Activated CD8-positive, alpha-beta T cell treated with anti-CD3 and anti-CD28 coated beads for 36 hours (primary cell): ENCODE results near the gene LRP1. TPM values are rescaled to one million over a fixed set of nuclear protein-coding genes. Genes with fewer than 3 reads are reported as not detected.

Experiments
- ATAC-seq: fragments of 200-7000 bp; cut with Tn5 transposase; one replicate; pipeline ENCODE4 v1.10.0; 2021; ENCODE audit warnings: mild to moderate bottlenecking, moderate library complexity
- CTCF ChIA-PET: fragments of 350-600 bp; sonication (Branson Sonifier 250); formaldehyde crosslinking; loops from one replicate; lab custom pipeline; 2021; ENCODE audit warnings: antibody characterized with exemption; lab: Charles Lee
- POLR2A ChIA-PET: fragments of 350-600 bp; sonication (Branson Sonifier 250); formaldehyde crosslinking; loops from one replicate; lab custom pipeline; 2021; ENCODE audit warnings: antibody characterized with exemption; lab: Charles Lee
- DNase-seq: peaks from one replicate; pipeline ENCODE4 v3.0.0-alpha.2; 2020
- H3K27ac Mint-ChIP-seq: one replicate; pipeline ENCODE4 v1.8.0; 2021; ENCODE audit warnings: mild to moderate bottlenecking, mixed read lengths
- H3K27me3 Mint-ChIP-seq: one replicate; pipeline ENCODE4 v1.8.0; 2021; ENCODE audit warnings: mixed read lengths
- H3K36me3 Mint-ChIP-seq: one replicate; pipeline ENCODE4 v1.8.0; 2021; ENCODE audit warnings: low read depth, mixed read lengths
- H3K4me1 Mint-ChIP-seq: one replicate; pipeline ENCODE4 v1.8.0; 2021; ENCODE audit warnings: low read depth, mixed read lengths
- H3K4me3 Mint-ChIP-seq: one replicate; pipeline ENCODE4 v1.8.0; 2021; ENCODE audit warnings: mild to moderate bottlenecking, moderate library complexity, mixed read lengths
- H3K9me3 Mint-ChIP-seq: one replicate; pipeline ENCODE4 v1.8.0; 2021; ENCODE audit warnings: mixed read lengths
- intact Hi-C: fragments of 100-400 bp; cut with micrococcal nuclease; formaldehyde crosslinking; loops from one replicate; pipeline ENCODE4 v1.10.0; 2022
- total RNA-seq, 2 experiments: library from RNA; stranded (reverse); gene quantifications; one replicate each; pipeline ENCODE4 v1.2.3, GENCODE V29; 2021
- TF ChIP-seq, protein P1 (sequence below): fragments of 200-600 bp; IDR thresholded peaks from one replicate; pipeline ENCODE4 v1.8.0; 2022; ENCODE audit warnings: antibody characterized with exemption, mild to moderate bottlenecking

The LRP1 gene
- total RNA-seq, 2 experiments from 2014 or later, result 1.5 to 1.9 TPM

DNA sequence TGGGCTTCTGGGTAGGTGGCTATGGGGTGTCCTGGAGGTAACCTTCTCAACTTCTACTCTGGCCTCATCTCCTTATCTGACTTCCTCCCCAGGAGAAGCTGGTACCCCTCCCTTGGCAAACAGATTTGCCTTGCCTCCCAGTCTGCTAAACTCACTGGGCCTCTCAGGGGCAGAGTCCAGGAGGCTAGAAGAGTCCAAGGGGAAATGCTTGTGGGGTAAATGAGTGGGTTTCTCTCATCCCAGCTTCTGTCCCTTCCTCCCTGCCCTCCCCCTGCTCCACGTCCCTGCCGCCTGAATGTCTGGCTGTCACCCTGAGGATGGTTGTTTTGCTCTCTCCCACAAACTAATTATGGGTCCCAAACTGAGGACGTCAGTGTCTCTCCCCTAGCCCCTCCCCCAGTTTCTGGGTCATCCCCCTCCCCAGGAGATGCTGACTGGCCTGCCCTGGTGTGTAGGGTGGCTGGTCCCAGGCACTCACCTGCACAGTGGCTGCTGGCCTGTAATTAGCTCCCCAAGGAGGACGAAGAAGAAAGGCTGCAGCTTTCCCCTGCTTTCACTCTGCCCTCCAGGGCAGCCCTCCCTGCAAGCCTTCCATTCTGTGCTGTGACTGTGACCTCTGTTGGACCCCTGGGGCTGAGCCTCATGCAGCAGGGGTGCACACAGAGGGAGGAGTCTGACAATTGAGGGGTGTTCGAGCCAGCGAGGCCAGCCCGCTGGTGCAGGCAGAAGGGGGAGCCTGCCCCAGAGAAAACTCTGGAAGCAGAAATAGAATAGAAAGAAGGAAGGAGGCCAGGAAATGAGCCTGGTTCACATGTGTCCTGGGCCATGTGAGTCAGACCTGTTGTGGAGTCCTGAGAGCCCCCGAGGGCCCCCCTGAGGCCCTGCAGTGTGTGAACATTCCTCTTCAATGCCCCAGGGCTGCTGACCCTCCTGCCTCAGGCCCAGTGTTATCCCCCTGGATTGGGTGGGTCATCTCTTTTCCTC lies 19.0 kb downstream of the LRP1 start, which contains the start of gene LRP1-AS:
LRP1-AS (minus strand) TSS at position 659 of the 984 bp plus-strand sequence.
- Mint-ChIP-seq H3K36me3 (no peaks in the 10 kb centered on the region), H3K9me3 (no peaks in the 10 kb centered on the region), H3K4me1 (peaks cover 7% of the 10 kb centered on the region), H3K4me3 (no peak within 1 kb of the TSS), H3K27ac (no peak within 1 kb of the TSS), H3K27me3 (no peaks in the 10 kb centered on the region)
- TF ChIP-seq, protein P1, sequence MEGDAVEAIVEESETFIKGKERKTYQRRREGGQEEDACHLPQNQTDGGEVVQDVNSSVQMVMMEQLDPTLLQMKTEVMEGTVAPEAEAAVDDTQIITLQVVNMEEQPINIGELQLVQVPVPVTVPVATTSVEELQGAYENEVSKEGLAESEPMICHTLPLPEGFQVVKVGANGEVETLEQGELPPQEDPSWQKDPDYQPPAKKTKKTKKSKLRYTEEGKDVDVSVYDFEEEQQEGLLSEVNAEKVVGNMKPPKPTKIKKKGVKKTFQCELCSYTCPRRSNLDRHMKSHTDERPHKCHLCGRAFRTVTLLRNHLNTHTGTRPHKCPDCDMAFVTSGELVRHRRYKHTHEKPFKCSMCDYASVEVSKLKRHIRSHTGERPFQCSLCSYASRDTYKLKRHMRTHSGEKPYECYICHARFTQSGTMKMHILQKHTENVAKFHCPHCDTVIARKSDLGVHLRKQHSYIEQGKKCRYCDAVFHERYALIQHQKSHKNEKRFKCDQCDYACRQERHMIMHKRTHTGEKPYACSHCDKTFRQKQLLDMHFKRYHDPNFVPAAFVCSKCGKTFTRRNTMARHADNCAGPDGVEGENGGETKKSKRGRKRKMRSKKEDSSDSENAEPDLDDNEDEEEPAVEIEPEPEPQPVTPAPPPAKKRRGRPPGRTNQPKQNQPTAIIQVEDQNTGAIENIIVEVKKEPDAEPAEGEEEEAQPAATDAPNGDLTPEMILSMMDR, result no peak
- intact Hi-C loops, result no loop called here
- no peak for DNase-seq
- ChIA-PET POLR2A (no interaction called here), CTCF (interaction anchor here (1.3 kb wide), 1 partner anchor 159 kb away, joined by 3 read pairs; no protein-coding TSS in a partner anchor)
- no peak for ATAC-seq

DNA sequence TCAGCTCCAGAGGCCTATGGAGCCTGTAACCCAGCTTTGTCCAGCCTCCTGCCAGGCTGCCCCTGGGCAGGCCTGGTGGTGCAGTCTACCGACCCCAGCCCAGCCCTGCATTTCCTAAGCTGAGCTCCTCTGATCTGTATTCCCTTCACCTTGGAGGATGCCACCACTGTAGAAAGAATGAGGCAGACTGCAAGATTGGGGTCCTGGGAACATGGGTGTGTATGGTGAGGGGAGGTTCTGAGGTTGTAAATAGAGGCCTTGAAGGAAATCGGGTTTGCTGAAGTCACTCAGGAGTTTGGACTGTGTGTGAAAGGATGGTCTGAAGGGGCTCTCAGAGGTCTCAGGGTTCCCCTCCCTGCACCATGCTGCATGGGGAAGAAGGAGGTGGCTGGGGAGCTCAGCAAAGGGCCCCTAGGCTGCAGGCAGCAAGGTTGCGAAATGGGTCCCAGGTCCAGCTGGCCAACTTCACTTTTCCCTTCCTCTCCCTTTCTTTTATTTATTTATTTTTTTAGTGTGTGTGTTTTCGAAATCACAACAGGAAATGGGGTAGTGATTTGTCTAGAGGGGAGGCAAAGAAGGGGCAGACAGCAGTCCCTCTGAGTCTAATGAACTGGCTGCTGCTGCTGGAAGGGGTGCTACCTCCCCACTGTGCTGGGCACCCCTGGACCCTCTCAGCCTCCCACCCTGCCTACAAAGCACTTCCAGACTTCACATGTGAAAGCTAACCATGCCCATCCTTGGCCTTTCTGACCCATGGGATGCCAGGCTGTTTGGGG lies 20.4 kb downstream of the LRP1 start:
- ATAC-seq (no peak), DNase-seq (no peak)
- H3K4me3 Mint-ChIP-seq, result no peak overlapping the region
- no peaks in the 10 kb centered on the region for H3K9me3 Mint-ChIP-seq
- H3K36me3 Mint-ChIP-seq, result no peaks in the 10 kb centered on the region
- intact Hi-C loops, result no loop called here
- no peaks in the 10 kb centered on the region for H3K4me1 Mint-ChIP-seq
- no peaks in the 10 kb centered on the region for H3K27me3 Mint-ChIP-seq
- CTCF ChIA-PET, result interaction anchor here (0.8 to 1.9 kb wide), 3 partner anchors 25 to 35 kb away, joined by 3 to 7 read pairs (median 4); no protein-coding TSS in a partner anchor
- POLR2A ChIA-PET, result no interaction called here
- no peak overlapping the region for H3K27ac Mint-ChIP-seq
- TF ChIP-seq, protein P1, result no peak

DNA sequence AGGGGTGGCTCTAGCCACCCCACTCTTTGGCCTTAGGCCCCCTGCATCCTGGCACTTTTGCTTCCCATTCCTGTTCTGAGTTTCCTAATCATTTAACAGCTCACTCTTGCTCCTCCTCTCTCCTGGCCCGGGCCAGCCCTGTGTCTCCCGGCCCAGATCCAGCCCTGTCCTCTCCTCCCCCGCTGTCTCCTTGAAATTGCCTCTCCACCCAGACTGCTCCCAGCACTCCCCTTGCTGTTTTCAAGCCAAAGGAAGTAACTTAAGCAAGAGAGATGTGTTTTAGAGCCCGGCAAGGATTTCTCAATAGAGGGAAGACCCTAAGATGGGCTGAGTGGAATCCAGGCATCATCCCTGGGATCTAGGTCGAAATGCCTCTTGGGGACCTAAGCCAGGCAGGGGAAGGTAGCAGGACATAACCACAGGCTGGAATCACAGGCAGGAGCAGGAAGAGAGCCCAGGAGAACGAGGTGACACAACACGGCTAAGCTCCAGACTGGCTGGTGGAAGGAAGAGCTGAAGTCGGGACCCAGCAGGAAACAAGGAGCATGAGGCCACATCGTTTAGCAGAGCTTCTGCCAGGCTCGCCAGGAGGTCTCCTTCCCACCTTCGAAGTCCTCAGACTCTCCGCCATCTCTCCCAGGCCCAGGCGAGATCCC lies 21.1 kb downstream of the LRP1 start:
- ChIA-PET CTCF (interaction anchor here (1.3 to 1.9 kb wide), 2 partner anchors 25 to 34 kb away, joined by 4 to 7 read pairs; no protein-coding TSS in a partner anchor), POLR2A (no interaction called here)
- Mint-ChIP-seq H3K4me1 (no peaks in the 10 kb centered on the region), H3K36me3 (no peaks in the 10 kb centered on the region), H3K27me3 (no peaks in the 10 kb centered on the region), H3K4me3 (no peak overlapping the region), H3K9me3 (no peaks in the 10 kb centered on the region), H3K27ac (no peak overlapping the region)
- ATAC-seq, result no peak
- no peak for DNase-seq
- TF ChIP-seq, protein P1, result no peak
- intact Hi-C loops, result no loop called here

DNA sequence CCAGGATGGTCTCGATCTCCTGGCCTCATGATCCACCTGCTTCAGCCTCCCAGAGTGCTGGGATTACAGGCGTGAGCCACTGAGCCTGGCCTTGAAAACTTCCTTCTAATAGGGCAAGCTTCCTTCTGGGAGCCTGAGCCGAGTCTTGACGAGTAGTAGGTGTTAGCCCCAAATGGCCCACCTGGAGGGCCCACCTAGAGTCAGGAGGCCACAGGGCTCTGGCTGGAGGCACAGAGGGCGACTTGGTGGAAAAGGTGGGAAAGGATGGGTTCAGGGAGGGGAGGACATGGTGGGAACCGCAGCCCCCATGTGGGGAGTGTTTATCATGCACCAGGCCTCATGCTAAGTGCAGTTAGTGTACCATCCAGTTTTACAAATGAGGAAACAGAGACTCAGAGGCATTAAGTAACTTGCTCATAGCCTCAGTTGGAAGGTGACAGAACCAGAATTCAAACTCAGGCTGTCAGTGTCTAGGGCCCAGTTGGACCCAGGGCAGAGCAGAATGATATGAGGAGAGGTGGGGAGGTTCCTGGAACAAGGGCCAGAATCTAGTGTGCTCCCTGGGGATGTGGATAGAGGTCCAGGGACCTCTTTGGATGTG lies 22.2 kb downstream of the LRP1 start:
- no peak for DNase-seq
- intact Hi-C loops, result no loop called here
- Mint-ChIP-seq H3K27ac (no peak overlapping the region), H3K4me1 (no peaks in the 10 kb centered on the region), H3K36me3 (no peaks in the 10 kb centered on the region), H3K4me3 (no peak overlapping the region), H3K27me3 (no peaks in the 10 kb centered on the region), H3K9me3 (no peaks in the 10 kb centered on the region)
- TF ChIP-seq, protein P1, result no peak
- POLR2A ChIA-PET, result interaction anchor here (0.5 to 1.0 kb wide), 2 partner anchors 8 to 24 kb away, joined by 3 read pairs; no protein-coding TSS in a partner anchor
- CTCF ChIA-PET, result interaction anchor here (1.9 kb wide), 1 partner anchor 26 kb away, joined by 7 read pairs; no protein-coding TSS in a partner anchor
- ATAC-seq, result no peak
